SH-SY5Y (cell line): ENCODE results near the gene FBXL7.

Experiments
- GATA2 ChIP-seq: IDR thresholded peaks from 2 replicates; pipeline ENCODE4 v1.6.1; 2011; ENCODE audit warnings: mild to moderate bottlenecking, low read depth, low read length
- GATA3 ChIP-seq: IDR thresholded peaks from 2 replicates; pipeline ENCODE4 v1.6.1; 2011; ENCODE audit warnings: low read depth, mild to moderate bottlenecking, low read length, moderate library complexity

Gene FBXL7

GRCh38 chr5:15489571-15490235, 10.3 kb upstream of the FBXL7 start:
- no peak for TF ChIP-seq GATA3
- no peak for TF ChIP-seq GATA2

DNA sequence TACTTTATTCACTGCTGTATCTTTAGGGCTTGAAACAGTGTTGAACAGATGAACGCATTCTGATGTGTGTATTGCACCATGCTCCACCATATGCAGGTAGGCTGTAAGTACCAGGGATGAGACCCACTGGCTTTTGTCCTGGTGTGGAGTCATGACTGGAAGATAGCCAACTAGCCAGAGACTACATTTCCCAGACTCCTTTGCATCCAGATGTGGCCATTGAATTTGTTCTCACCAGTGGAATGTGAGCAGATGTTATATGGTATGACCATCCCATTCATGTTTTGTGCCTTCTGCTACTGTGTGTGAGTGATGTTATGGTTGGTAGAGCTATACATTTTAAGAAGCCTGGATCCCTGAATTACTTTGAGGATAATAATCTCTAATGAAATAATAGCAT, 7.4 kb upstream of the FBXL7 start:
- TF ChIP-seq GATA2, result no peak
- no peak for TF ChIP-seq GATA3

GRCh38 chr5:15493501-15493900, 6.5 kb upstream of the FBXL7 start:
- TF ChIP-seq GATA3 (no peak), GATA2 (no peak)

GRCh38 chr5:15495026-15495425, 5.0 kb upstream of the FBXL7 start:
- no peak for TF ChIP-seq GATA2
- TF ChIP-seq GATA3, result no peak

- no peak for TF ChIP-seq GATA2
- no peak for TF ChIP-seq GATA3
These were observed 3.1 kb upstream of the FBXL7 start for GRCh38 chr5:15496886-15497285.

DNA sequence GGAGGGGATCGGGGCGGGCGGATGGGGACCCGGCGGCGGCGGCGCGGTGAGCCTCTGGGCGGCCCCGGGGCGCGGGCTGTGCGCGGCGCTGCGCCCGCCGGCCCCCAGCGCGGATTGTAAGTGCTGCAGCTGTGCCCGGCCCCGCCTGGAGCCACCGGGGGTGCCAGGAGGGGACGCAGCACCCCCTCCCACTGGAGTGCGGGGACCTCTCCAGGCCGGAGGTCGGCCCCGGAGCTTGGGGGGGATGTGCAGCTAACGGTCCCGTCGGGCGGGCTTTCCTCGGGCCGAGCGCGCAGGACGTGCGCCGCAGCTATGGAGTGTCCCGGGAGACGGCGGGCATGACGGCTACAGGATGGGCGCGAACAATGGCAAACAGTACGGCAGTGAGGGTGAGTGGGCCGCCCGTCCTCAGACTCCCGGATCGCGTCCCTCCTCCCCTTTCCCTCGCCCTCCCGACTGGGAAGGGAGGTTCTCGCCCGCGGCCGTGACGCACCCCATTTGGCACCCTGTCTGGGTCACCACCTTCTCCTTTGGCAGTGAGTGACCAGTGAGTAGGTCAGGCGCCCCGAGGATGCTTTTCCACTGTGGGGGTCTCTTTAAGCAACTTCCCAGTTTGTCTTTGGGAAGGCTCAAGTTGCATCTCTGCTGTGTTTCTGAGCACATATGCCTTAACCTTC, 483 bp downstream of the FBXL7 start:
- TF ChIP-seq GATA3 (no peak), GATA2 (no peak)

DNA sequence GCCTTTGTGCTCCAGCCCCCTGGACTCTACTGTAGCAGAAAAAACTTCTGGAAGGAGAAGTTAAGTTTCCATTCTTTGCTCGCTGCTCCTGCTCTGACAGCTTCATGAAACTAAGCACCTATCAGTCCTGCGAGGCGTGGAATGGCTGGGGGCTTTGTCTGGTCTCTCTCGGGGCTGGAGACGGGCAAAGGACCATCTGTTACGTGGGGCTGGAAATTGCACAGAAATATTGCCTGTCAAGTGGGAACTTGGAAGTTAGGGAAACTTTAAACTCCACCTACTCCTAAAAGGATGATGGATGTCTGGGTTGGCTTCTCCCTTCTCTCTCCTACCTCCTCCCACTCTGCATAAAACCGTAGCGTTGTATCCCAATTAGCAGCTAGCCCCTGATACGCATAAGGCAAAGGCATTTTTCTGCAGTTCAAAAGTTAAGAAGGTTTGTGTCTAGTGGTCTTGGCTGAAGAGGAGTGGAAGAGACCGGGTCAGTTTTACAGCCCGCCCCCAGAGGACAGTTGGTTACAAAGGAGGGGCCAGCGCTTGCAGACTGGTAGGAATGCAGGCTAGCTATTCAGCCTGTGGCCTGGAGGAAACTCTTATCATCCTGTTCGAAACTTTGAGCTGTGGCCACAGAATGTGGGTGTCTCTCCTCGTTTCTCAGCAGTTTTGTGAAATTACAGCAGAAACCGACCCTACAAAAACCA, 1.3 kb downstream of the FBXL7 start:
- TF ChIP-seq GATA3, result no peak
- TF ChIP-seq GATA2, result no peak

- TF ChIP-seq GATA2, result no peak
- no peak for TF ChIP-seq GATA3
These were observed 2.2 kb downstream of the FBXL7 start for GRCh38 chr5:15502208-15502607.

- no peak for TF ChIP-seq GATA2
- TF ChIP-seq GATA3, result no peak
These were observed 6.2 kb downstream of the FBXL7 start for GRCh38 chr5:15506146-15506545.

DNA sequence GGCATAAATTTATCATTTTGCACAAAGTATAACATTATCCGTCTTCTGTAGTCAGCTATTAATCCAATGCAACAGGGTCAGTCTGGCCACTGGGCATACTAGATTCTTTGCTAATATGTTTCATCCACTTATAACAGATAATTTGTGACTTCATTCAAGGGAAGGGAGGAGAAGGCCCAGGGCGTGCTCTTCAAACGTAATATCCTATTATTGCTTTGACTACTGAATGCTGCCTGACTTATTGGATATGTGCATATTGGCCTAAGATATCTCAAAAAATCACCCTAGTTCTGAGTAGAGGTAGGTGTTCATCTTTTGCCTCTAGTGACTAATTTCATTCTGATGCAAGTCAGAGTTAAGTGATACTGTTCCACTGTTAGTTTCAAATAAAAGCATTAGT, 6.9 kb downstream of the FBXL7 start:
- TF ChIP-seq GATA3 (no peak), GATA2 (no peak)

GRCh38 chr5:15510092-15510491, 10.1 kb downstream of the FBXL7 start:
- TF ChIP-seq GATA2, result no peak
- no peak for TF ChIP-seq GATA3

GRCh38 chr5:15510831-15511230, 10.9 kb downstream of the FBXL7 start:
- TF ChIP-seq GATA3 (no peak), GATA2 (no peak)

- TF ChIP-seq GATA2 (no peak), GATA3 (no peak)
These were observed 13.5 kb downstream of the FBXL7 start for GRCh38 chr5:15513431-15513830.

GRCh38 chr5:15513911-15514310, 13.9 kb downstream of the FBXL7 start:
- no peak for TF ChIP-seq GATA2
- TF ChIP-seq GATA3, result no peak

- TF ChIP-seq GATA2 (no peak), GATA3 (no peak)
These were observed 15.2 kb downstream of the FBXL7 start for GRCh38 chr5:15515229-15515628.

- TF ChIP-seq GATA2 (no peak), GATA3 (no peak)
These were observed 16.5 kb downstream of the FBXL7 start for GRCh38 chr5:15516486-15516885.
